22Rv1 (cell line): ENCODE measurements around the gene MAP3K10.

Experiments
- H3K27ac ChIP-seq: fragments of 450-650 bp; 2 replicates; pipeline ENCODE4 v1.5.1; 2017
- ZFX ChIP-seq: fragments of 450-650 bp; IDR thresholded peaks from 2 replicates; pipeline ENCODE4 v1.6.1; 2017; ENCODE audit warnings: antibody characterized with exemption, borderline replicate concordance
- TF ChIP-seq, protein P1 (sequence below): fragments of 450-650 bp; IDR thresholded peaks from 2 replicates; pipeline ENCODE4 v1.5.1; 2017; ENCODE audit warnings: mild to moderate bottlenecking

MAP3K10 gene

DNA sequence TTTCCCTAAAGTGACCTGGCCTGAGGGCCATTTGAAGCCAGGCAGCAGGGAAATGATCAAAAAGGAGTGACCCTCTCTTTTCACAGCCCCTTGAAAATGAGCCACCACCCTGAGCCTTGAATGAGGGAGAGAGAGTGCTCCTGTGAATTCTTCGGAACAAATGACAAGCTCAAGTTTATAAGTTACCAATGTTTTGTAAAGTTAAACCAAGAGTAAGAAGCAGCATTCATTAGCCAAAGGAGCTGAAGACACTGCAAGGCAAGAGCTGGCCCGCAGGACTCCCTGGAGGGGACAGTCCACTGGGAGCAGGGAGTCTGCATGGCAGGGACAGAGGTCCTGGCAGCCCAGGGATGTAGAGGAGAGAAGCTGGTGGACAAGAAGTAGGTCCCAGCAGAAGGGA lies 52.0 kb downstream of the MAP3K10 start:
- no peak overlapping the region for H3K27ac ChIP-seq
- no peak for TF ChIP-seq ZFX
- TF ChIP-seq, protein P1, sequence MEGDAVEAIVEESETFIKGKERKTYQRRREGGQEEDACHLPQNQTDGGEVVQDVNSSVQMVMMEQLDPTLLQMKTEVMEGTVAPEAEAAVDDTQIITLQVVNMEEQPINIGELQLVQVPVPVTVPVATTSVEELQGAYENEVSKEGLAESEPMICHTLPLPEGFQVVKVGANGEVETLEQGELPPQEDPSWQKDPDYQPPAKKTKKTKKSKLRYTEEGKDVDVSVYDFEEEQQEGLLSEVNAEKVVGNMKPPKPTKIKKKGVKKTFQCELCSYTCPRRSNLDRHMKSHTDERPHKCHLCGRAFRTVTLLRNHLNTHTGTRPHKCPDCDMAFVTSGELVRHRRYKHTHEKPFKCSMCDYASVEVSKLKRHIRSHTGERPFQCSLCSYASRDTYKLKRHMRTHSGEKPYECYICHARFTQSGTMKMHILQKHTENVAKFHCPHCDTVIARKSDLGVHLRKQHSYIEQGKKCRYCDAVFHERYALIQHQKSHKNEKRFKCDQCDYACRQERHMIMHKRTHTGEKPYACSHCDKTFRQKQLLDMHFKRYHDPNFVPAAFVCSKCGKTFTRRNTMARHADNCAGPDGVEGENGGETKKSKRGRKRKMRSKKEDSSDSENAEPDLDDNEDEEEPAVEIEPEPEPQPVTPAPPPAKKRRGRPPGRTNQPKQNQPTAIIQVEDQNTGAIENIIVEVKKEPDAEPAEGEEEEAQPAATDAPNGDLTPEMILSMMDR: no peak

- TF ChIP-seq ZFX: no peak
- TF ChIP-seq, protein P1: no peak
- no peak overlapping the region for H3K27ac ChIP-seq
Observed at GRCh38 chr19:40244579-40245317, 53.5 kb downstream of the MAP3K10 start.

- H3K27ac ChIP-seq: no peak overlapping the region
- no peak for TF ChIP-seq ZFX
Observed at GRCh38 chr19:40245506-40246128, 54.4 kb downstream of the MAP3K10 start.

DNA sequence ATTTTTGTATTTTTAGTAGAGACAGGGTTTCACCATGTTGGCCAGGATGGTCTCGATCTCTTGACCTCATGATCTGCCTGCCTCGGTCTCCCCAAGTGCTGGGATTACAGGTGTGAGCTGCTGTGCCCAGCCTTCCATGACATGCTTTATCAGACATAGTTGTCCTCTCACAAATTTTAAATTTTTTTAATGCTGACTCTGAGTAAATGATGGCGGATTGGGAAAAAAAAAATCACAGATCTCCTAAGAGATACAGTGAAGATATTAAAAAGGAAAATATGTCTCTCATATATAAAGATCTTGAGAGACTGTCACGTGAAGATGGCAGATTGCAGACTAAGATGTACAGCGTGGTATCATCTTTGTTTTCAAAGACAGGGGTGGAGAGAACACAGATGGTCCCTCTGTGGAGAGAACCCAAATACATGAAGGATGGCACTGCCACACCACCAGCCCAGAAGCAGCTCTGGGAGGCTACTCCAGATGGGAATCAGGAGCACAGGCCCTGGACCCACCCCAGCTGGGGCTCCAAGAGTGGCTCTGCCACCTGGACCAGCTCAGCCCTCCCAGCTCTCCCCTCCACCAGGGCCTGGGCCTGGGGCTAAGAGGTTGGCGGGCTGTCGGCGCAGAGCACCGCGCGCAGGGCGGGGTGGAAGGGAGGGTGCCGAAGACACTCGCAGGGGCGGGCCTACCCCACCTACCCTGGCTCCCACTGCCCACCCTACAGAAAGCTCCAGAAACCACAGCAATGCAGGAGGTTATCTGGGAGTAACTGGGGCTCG lies 55.3 kb downstream of the MAP3K10 start:
- H3K27ac ChIP-seq: no peak overlapping the region
- TF ChIP-seq, protein P1: no peak
- TF ChIP-seq ZFX: no peak

GRCh38 chr19:40247178-40247577 lies 56.0 kb downstream of the MAP3K10 start:
- no peak for TF ChIP-seq ZFX
- TF ChIP-seq, protein P1: no peak
- H3K27ac ChIP-seq: no peak overlapping the region

GRCh38 chr19:40247735-40248262 lies 56.6 kb downstream of the MAP3K10 start:
- no peak overlapping the region for H3K27ac ChIP-seq
- no peak for TF ChIP-seq ZFX
- TF ChIP-seq, protein P1: no peak

DNA sequence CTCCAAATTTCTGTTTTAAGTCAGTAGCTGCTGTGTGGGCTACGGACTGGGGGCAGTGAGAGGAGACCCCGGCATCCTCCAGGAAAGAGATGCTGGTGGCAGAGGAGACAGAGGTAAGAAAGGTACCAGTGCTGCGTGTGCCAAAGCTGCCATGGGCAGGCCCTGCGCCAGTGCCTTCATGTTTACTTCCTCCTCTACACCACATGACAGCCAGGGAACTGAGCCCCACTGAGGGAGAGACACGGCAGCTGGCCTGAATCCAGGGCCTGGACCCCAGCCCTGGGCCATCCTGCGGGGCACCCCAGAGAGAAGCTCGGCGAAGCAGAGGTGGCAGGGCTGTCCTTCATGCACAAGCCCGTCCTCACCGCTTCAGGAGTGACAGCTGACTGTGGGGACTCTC lies 58.0 kb downstream of the MAP3K10 start:
- TF ChIP-seq, protein P1: no peak
- no peak for TF ChIP-seq ZFX
- H3K27ac ChIP-seq: peak overlapping the region; percentile 51
